HEK293T (cell line): ENCODE measurements around the gene PACRG.

Source experiments
- CTCF ChIA-PET: fragments of 350-600 bp; formaldehyde crosslinking; extraction: SDS; loops from one replicate; lab custom pipeline; 2021; ENCODE audit warnings: antibody characterized with exemption, inconsistent platforms; lab: Yijun Ruan, JAX
- POLR2A ChIA-PET: fragments of 350-600 bp; formaldehyde crosslinking; extraction: SDS; loops from one replicate; lab custom pipeline; 2020; ENCODE audit warnings: antibody characterized with exemption, inconsistent platforms; lab: Yijun Ruan, JAX
- DNase-seq: peaks from one replicate; pipeline ENCODE4 v3.0.0; 2012; ENCODE audit warnings: mixed read lengths; ENCODE audit errors: extremely low spot score
- ARNT ChIP-seq: fragments of 450-650 bp; IDR thresholded peaks from 2 replicates; pipeline ENCODE4 v1.6.1; 2017; ENCODE audit warnings: mild to moderate bottlenecking
- BHLHE40 ChIP-seq: fragments of 450-650 bp; IDR thresholded peaks from 2 replicates; pipeline ENCODE4 v1.6.1; 2016; ENCODE audit warnings: mild to moderate bottlenecking, moderate library complexity, borderline replicate concordance
- CTBP1 ChIP-seq: fragments of 450-650 bp; IDR thresholded peaks from 2 replicates; pipeline ENCODE4 v1.6.1; 2016; ENCODE audit warnings: borderline replicate concordance
- ELF4 ChIP-seq: fragments of 450-650 bp; IDR thresholded peaks from 2 replicates; pipeline ENCODE4 v1.6.1; 2017; ENCODE audit warnings: antibody characterized with exemption
- FOXA1 ChIP-seq: fragments of 450-650 bp; IDR thresholded peaks from 2 replicates; pipeline ENCODE4 v1.6.1; 2016; ENCODE audit warnings: mild to moderate bottlenecking
- FOXK2 ChIP-seq: fragments of 450-650 bp; IDR thresholded peaks from 2 replicates; pipeline ENCODE4 v1.6.1; 2016; ENCODE audit warnings: mild to moderate bottlenecking
- FOXM1 ChIP-seq: fragments of 450-650 bp; IDR thresholded peaks from 2 replicates; pipeline ENCODE4 v1.6.1; 2017; ENCODE audit warnings: mild to moderate bottlenecking, borderline replicate concordance
- HDGF ChIP-seq: fragments of 450-650 bp; IDR thresholded peaks from 2 replicates; pipeline ENCODE4 v1.6.1; 2017; ENCODE audit warnings: antibody characterized with exemption, borderline replicate concordance
- L3MBTL2 ChIP-seq: fragments of 450-650 bp; conservative IDR thresholded peaks from 2 replicates; pipeline ENCODE4 v1.6.1; 2016; ENCODE audit warnings: mild to moderate bottlenecking
- LEF1 ChIP-seq: fragments of 450-650 bp; IDR thresholded peaks from 2 replicates; pipeline ENCODE4 v1.6.1; 2017; ENCODE audit warnings: mild to moderate bottlenecking, borderline replicate concordance
- NFRKB ChIP-seq: fragments of 450-650 bp; IDR thresholded peaks from 2 replicates; pipeline ENCODE4 v1.6.1; 2016; ENCODE audit warnings: mild to moderate bottlenecking, moderate library complexity
- PKNOX1 ChIP-seq: fragments of 450-650 bp; IDR thresholded peaks from 2 replicates; pipeline ENCODE4 v1.6.1; 2016
- SP1 ChIP-seq: fragments of 450-650 bp; IDR thresholded peaks from 2 replicates; pipeline ENCODE4 v1.6.1; 2017
- SUZ12 ChIP-seq: fragments of 450-650 bp; IDR thresholded peaks from 2 replicates; pipeline ENCODE4 v1.6.1; 2016; ENCODE audit warnings: mild to moderate bottlenecking
- TARDBP ChIP-seq: fragments of 450-650 bp; IDR thresholded peaks from 2 replicates; pipeline ENCODE4 v1.6.1; 2016
- ZNF384 ChIP-seq: fragments of 450-650 bp; IDR thresholded peaks from 2 replicates; pipeline ENCODE4 v1.6.1; 2016

PACRG gene

GRCh38 chr6:163169521-163169920 lies 441.7 kb downstream of the PACRG start:
- TF ChIP-seq FOXA1, result no peak
- DNase-seq, result no peak
- ChIA-PET CTCF (interaction anchor here (1.2 kb wide), 1 partner anchor 790 kb away, joined by 4 read pairs; no protein-coding TSS in a partner anchor), POLR2A (no interaction called here)

DNA sequence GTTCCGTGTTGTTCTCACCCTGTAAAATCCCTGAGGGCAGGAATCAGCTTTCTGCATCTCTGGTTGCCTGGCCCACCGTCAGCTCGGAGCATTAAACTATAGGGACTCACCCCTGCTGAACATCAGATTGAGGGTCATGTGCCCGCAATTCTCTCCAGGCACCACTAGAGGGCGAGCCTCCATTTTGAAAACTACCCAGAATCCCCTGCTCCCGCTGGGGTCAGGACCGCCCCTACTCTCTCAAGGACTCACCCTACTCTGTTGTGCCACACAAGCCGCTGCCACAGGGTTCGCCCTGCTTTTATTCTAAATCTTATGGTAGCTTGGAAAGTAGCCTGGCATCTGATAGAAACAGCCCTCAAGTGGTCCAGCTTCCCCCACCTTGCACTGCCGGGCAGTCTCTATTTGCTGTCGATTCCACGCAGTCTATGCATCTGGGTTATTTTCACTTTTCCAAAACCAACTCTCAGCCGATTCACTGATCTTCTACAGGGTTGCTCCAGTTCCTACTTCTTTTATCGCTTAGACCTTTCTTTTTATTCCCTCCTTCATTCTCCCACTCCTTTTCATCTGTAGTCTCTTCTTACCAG lies 442.6 kb downstream of the PACRG start:
- peak; percentile 60 for DNase-seq

GRCh38 chr6:163173741-163174140 lies 446.0 kb downstream of the PACRG start:
- ChIA-PET POLR2A (no interaction called here), CTCF (no interaction called here)
- DNase-seq, result no peak
- TF ChIP-seq ELF4, result no peak
- no peak for TF ChIP-seq ZNF384
- TF ChIP-seq HDGF, result no peak
- TF ChIP-seq L3MBTL2, result no peak
- no peak for TF ChIP-seq FOXK2
- TF ChIP-seq ARNT, result no peak
- TF ChIP-seq SP1, result no peak
- TF ChIP-seq FOXM1, result no peak
- TF ChIP-seq TARDBP, result no peak
- TF ChIP-seq LEF1, result no peak
- no peak for TF ChIP-seq NFRKB
- TF ChIP-seq CTBP1, result no peak

More for the DNA sequence above, 442.6 kb downstream of the PACRG start:
- CTCF ChIA-PET, result interaction anchor here (0.6 to 1.2 kb wide), 2 partner anchors 223 to 789 kb away, joined by 3 to 4 read pairs; no protein-coding TSS in a partner anchor
- POLR2A ChIA-PET, result no interaction called here
- no peak for TF ChIP-seq ELF4
- no peak for TF ChIP-seq HDGF
- TF ChIP-seq ARNT, result no peak

GRCh38 chr6:163175301-163175700 lies 447.5 kb downstream of the PACRG start:
- no peak for DNase-seq
- ChIA-PET CTCF (no interaction called here), POLR2A (no interaction called here)
- TF ChIP-seq FOXK2 (no peak), TARDBP (no peak), CTBP1 (no peak), FOXM1 (no peak), ARNT (no peak), ELF4 (no peak), FOXA1 (no peak), BHLHE40 (no peak), ZNF384 (no peak), HDGF (no peak)

GRCh38 chr6:163176097-163176496 lies 448.3 kb downstream of the PACRG start:
- ChIA-PET CTCF (no interaction called here), POLR2A (no interaction called here)
- TF ChIP-seq SP1 (no peak), NFRKB (no peak), TARDBP (no peak), FOXA1 (no peak), L3MBTL2 (no peak), SUZ12 (no peak), ARNT (no peak)
- DNase-seq, result no peak

- ChIA-PET POLR2A (no interaction called here), CTCF (no interaction called here)
- DNase-seq, result no peak
Measured at GRCh38 chr6:163177007-163177406, 449.2 kb downstream of the PACRG start.

GRCh38 chr6:163177892-163178420 lies 450.2 kb downstream of the PACRG start:
- no peak for DNase-seq
- ChIA-PET CTCF (no interaction called here), POLR2A (no interaction called here)
- TF ChIP-seq ELF4 (no peak), LEF1 (no peak), FOXA1 (no peak), ZNF384 (no peak), FOXK2 (no peak), FOXM1 (no peak), L3MBTL2 (no peak), NFRKB (no peak), SP1 (no peak), PKNOX1 (no peak), ARNT (no peak), BHLHE40 (no peak), CTBP1 (no peak), SUZ12 (no peak), HDGF (no peak), TARDBP (no peak)

More at GRCh38 chr6:163177007-163177406, 449.2 kb downstream of the PACRG start:
- no peak for TF ChIP-seq NFRKB
- no peak for TF ChIP-seq ARNT
- no peak for TF ChIP-seq SP1
- no peak for TF ChIP-seq ZNF384
- no peak for TF ChIP-seq FOXK2

DNA sequence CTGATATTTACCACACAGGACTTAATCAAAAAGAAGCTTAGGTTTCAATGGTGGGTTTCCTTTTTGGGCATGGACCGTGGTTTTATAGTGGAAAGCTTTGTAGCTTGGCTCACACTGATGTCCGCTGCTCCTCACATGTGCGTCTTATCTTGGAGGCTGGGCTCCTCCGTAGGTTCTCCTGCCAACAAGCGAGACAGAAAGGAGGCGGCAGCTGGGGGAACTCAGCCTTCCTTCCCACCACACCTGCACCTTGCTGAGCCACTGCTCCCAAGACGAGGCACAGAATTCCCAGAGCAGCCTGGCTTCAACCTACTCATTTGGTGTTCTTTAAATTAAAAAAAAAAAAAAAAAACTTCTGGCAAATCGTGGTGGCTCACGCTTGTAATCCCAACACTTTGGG lies 451.3 kb downstream of the PACRG start:
- no peak for DNase-seq
- TF ChIP-seq TARDBP (no peak), SUZ12 (no peak), ZNF384 (no peak), FOXK2 (no peak), SP1 (no peak), ELF4 (no peak), PKNOX1 (no peak), FOXA1 (no peak), LEF1 (no peak), BHLHE40 (no peak), HDGF (no peak), NFRKB (no peak), FOXM1 (no peak), ARNT (no peak)
- CTCF ChIA-PET, result no interaction called here
- POLR2A ChIA-PET, result no interaction called here
